ENCODE measurements around the gene MRPL28. TPM values are rescaled to one million over a fixed set of nuclear protein-coding genes. Genes with fewer than 3 reads are reported as not detected.
A peak's percentile ranks its signal among the peaks of the same experiment; 100 is the strongest.
"Not testable (repeated sequence)": the region's sequence is repeated elsewhere in the genome, so short reads cannot be mapped to it uniquely, and the experiment has no call there.

Gene MRPL28
- total RNA-seq, 1 experiment from 2014 or later: 91.2 TPM

- H3K27me3 ChIP-seq (replicated peaks; ENCODE audit: control insufficient read depth, insufficient read depth, low read length); BruUV-seq (replicated peaks); H3K9me3 Mint-ChIP-seq (ENCODE audit: unreplicated experiment); H3K36me3 ChIP-seq (ENCODE audit: control insufficient read depth, insufficient read depth, low read length); H3K9me3 ChIP-seq; POLR2A ChIA-PET; H3K36me3 Mint-ChIP-seq (ENCODE audit: insufficient read depth, unreplicated experiment); H3K27me3 Mint-ChIP-seq (ENCODE audit: insufficient read depth, unreplicated experiment): not testable (repeated sequence)
- Mint-ChIP-seq H3K4me1 (ENCODE audit: low read depth, unreplicated experiment) (peaks cover 20% of the 10 kb centered on the region), H3K4me3 (ENCODE audit: unreplicated experiment) (peak overlapping the region; percentile 56), H3K27ac (ENCODE audit: unreplicated experiment) (peak overlapping the region; percentile 79)
- peak in 1 of 2 experiments; percentile 27 for TF ChIP-seq CTCF (IDR thresholded peaks at IDR 0.05; ENCODE audit: insufficient read depth in 1 of 2, low read depth in 1 of 2, low read length in 1 of 2, severe bottlenecking in 1 of 2, unreplicated experiment in 1 of 2)
- Histone ChIP-seq H3K4me1 (peaks cover 18% of the 10 kb centered on the region), H3K4me3 (ENCODE audit: low read depth, low read length) (0 out of 2 replicates have a peak overlapping the region, but pooled peaks have one; percentile 15)
- intact Hi-C loops (cut with micrococcal nuclease; ENCODE audit: unreplicated experiment): loop anchor here (5.0 kb wide), 1 partner anchor 109 kb away; no protein-coding TSS in a partner anchor
- peak; percentile 46 to 75 for DNase-seq
- CTCF ChIA-PET: interaction anchor here (0.7 kb wide), 1 partner anchor 8 kb away, joined by 3 read pairs; no protein-coding TSS in a partner anchor
Observed at GRCh38 chr16:387761-388666, 17.7 kb upstream of the MRPL28 start.

GRCh38 chr16:386641-387156, 16.4 kb upstream of the MRPL28 start:
- intact Hi-C loops (cut with micrococcal nuclease; ENCODE audit: unreplicated experiment): loop anchor here (5.0 kb wide), 1 partner anchor 111 kb away; no protein-coding TSS in a partner anchor
- Mint-ChIP-seq H3K27ac (ENCODE audit: unreplicated experiment) (no peak overlapping the region), H3K27me3 (ENCODE audit: insufficient read depth, unreplicated experiment) (no peaks in the 10 kb centered on the region), H3K9me3 (ENCODE audit: unreplicated experiment) (no peaks in the 10 kb centered on the region), H3K4me3 (ENCODE audit: unreplicated experiment) (no peak overlapping the region), H3K4me1 (ENCODE audit: low read depth, unreplicated experiment) (peaks cover 20% of the 10 kb centered on the region), H3K36me3 (ENCODE audit: insufficient read depth, unreplicated experiment) (peaks cover 4% of the 10 kb centered on the region)
- Histone ChIP-seq H3K4me1 (peaks cover 18% of the 10 kb centered on the region), H3K4me3 (ENCODE audit: low read depth, low read length) (no peak overlapping the region), H3K27me3 (replicated peaks; ENCODE audit: control insufficient read depth, insufficient read depth, low read length) (no peaks in the 10 kb centered on the region), H3K36me3 (ENCODE audit: control insufficient read depth, insufficient read depth, low read length) (no peaks in the 10 kb centered on the region; the same call in 1 of the 2 replicates), H3K9me3 (no peaks in the 10 kb centered on the region)
- POLR2A ChIA-PET: no interaction called here
- CTCF ChIA-PET: interaction anchor here (0.6 to 1.0 kb wide), 6 partner anchors 15 to 184 kb away, joined by 3 to 9 read pairs (median 5); no protein-coding TSS in a partner anchor
- BruUV-seq (replicated peaks): no TSS peak
- DNase-seq: peak in 1 of 2 experiments; percentile 34
- no peak for TF ChIP-seq CTCF (IDR thresholded peaks at IDR 0.05; ENCODE audit: insufficient read depth in 1 of 2, low read depth in 1 of 2, low read length in 1 of 2, severe bottlenecking in 1 of 2, unreplicated experiment in 1 of 2)

- H3K4me3 ChIP-seq (ENCODE audit: low read depth, low read length): no peak overlapping the region
- peak in 1 of 2 experiments; percentile 39 for DNase-seq
- no peaks in the 10 kb centered on the region for H3K36me3 Mint-ChIP-seq (ENCODE audit: insufficient read depth, unreplicated experiment)
- H3K36me3 ChIP-seq (ENCODE audit: control insufficient read depth, insufficient read depth, low read length): no peaks in the 10 kb centered on the region; the same call in 1 of the 2 replicates
- intact Hi-C loops (cut with micrococcal nuclease; ENCODE audit: unreplicated experiment): no loop called here
- peaks cover 9% of the 10 kb centered on the region for H3K4me1 ChIP-seq
- H3K27me3 Mint-ChIP-seq (ENCODE audit: insufficient read depth, unreplicated experiment): no peaks in the 10 kb centered on the region
- peaks cover 10% of the 10 kb centered on the region for H3K4me1 Mint-ChIP-seq (ENCODE audit: low read depth, unreplicated experiment)
- H3K27ac Mint-ChIP-seq (ENCODE audit: unreplicated experiment): no peak overlapping the region
- ChIA-PET CTCF (interaction anchor here (0.6 kb wide), 1 partner anchor 31 kb away, joined by 3 read pairs; no protein-coding TSS in a partner anchor), POLR2A (no interaction called here)
- peak overlapping the region; percentile 40 for H3K4me3 Mint-ChIP-seq (ENCODE audit: unreplicated experiment)
- no peaks in the 10 kb centered on the region for H3K9me3 Mint-ChIP-seq (ENCODE audit: unreplicated experiment)
- no peaks in the 10 kb centered on the region for H3K27me3 ChIP-seq (replicated peaks; ENCODE audit: control insufficient read depth, insufficient read depth, low read length)
- TF ChIP-seq CTCF (IDR thresholded peaks at IDR 0.05; ENCODE audit: insufficient read depth in 1 of 2, low read depth in 1 of 2, low read length in 1 of 2, severe bottlenecking in 1 of 2, unreplicated experiment in 1 of 2): no peak
- no peaks in the 10 kb centered on the region for H3K9me3 ChIP-seq
- BruUV-seq (replicated peaks): no TSS peak
Observed at GRCh38 chr16:383326-384051, 13.2 kb upstream of the MRPL28 start.
